Measurements from ENCODE around the gene LAMA3.

GRCh38 chr18:23784832-23785245 lies 95.6 kb downstream of the LAMA3 start:
- TF ChIP-seq POLR2A (IDR thresholded peaks at IDR 0.05; ENCODE audit: low read depth, low read length) (no peak), POLR2AphosphoS5 (IDR thresholded peaks at IDR 0.05; ENCODE audit: low read depth, low read length) (no peak)

Measured in GM12891 (cell line).